GM12891 (cell line): Measurements from ENCODE around the gene TMEM164.
"Not testable (repeated sequence)": the region's sequence is repeated elsewhere in the genome, so short reads cannot be mapped to it uniquely, and the experiment has no call there.

Source experiments
- POLR2A ChIP-seq: IDR thresholded peaks from 2 replicates; pipeline ENCODE4 v1.6.1; 2011; ENCODE audit warnings: low read depth, low read length, control low read depth
- POLR2AphosphoS5 ChIP-seq: IDR thresholded peaks from 2 replicates; pipeline ENCODE4 v1.6.1; 2011; ENCODE audit warnings: low read depth, low read length, control low read depth
- SPI1 ChIP-seq: IDR thresholded peaks from 2 replicates; pipeline ENCODE4 v1.6.1; 2011; ENCODE audit warnings: low read depth, low read length, control low read depth
- TAF1 ChIP-seq: IDR thresholded peaks from 2 replicates; pipeline ENCODE4 v1.6.1; 2011; ENCODE audit warnings: low read depth, low read length, control low read depth

- not testable (repeated sequence) for TF ChIP-seq POLR2A, POLR2AphosphoS5, TAF1, SPI1
Measured at GRCh38 chrX:109985210-109985609, 17.7 kb upstream of the TMEM164 start.
